ENCODE measurements around the gene LARGE1. TPM values are rescaled to one million over a fixed set of nuclear protein-coding genes. Genes with fewer than 3 reads are reported as not detected.

Gene LARGE1
- total and polyA plus RNA-seq, 2 donors (not counting 1 experiment from before 2014, with no cell fraction given): 14.1 to 19.2 TPM

DNA sequence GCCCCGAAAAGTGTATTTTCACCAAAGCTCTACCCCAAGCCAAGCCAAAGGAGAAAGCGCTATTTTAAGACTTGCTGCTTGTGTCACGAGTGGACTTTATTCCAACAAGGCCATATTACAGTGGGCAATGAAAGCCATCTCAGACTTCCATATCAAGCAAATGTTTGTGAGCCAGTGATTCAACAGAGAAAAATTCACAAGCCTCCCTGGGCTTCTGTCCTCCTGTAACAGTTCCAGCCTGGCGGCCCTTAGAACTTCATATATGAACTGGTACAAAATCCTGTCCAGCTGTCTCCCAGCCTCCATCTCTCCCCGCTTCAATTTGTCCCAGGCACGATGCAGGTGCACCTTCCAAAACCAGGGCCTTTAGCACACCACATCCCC lies 11.2 kb downstream of the LARGE1 start:
- H3K4me1 ChIP-seq (ENCODE audit: control insufficient read depth, extremely low read depth, insufficient read depth, low read length): no peaks in the 10 kb centered on the region
- H3K9me3 ChIP-seq (ENCODE audit: control insufficient read depth, insufficient read depth, low read depth, low read length): no peaks in the 10 kb centered on the region
- H3K4me2 ChIP-seq (ENCODE audit: extremely low read depth, insufficient read depth, low read length): peak overlapping the region; percentile 38
- no peak overlapping the region for H3K4me3 ChIP-seq (replicated peaks in 1 of 4; ENCODE audit: control extremely low read depth in 1 of 4, insufficient read depth in 1 of 4, low read depth in 3 of 4, low read length in 4 of 4)
- H3K27ac ChIP-seq (ENCODE audit: insufficient read depth, low read length): no peak overlapping the region
- no peak overlapping the region for H2AFZ ChIP-seq (ENCODE audit: low read length)
- H3K9ac ChIP-seq (ENCODE audit: insufficient read depth, low read length): no peak overlapping the region
- no peaks in the 10 kb centered on the region for H3K36me3 ChIP-seq (ENCODE audit: control insufficient read depth, insufficient read depth, low read length)
- peak; percentile 70 to 84 for DNase-seq (ENCODE audit: low read depth in 2 of 2)
- no peaks in the 10 kb centered on the region for H3K27me3 ChIP-seq (ENCODE audit: control insufficient read depth, insufficient read depth, low read length)
- TF ChIP-seq EZH2 (IDR thresholded peaks at IDR 0.05; ENCODE audit: low read length, missing control alignments): no peak
- TF ChIP-seq, protein P1, sequence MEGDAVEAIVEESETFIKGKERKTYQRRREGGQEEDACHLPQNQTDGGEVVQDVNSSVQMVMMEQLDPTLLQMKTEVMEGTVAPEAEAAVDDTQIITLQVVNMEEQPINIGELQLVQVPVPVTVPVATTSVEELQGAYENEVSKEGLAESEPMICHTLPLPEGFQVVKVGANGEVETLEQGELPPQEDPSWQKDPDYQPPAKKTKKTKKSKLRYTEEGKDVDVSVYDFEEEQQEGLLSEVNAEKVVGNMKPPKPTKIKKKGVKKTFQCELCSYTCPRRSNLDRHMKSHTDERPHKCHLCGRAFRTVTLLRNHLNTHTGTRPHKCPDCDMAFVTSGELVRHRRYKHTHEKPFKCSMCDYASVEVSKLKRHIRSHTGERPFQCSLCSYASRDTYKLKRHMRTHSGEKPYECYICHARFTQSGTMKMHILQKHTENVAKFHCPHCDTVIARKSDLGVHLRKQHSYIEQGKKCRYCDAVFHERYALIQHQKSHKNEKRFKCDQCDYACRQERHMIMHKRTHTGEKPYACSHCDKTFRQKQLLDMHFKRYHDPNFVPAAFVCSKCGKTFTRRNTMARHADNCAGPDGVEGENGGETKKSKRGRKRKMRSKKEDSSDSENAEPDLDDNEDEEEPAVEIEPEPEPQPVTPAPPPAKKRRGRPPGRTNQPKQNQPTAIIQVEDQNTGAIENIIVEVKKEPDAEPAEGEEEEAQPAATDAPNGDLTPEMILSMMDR (conservative IDR thresholded peaks at IDR 0.05 in 1 of 2, IDR thresholded peaks at IDR 0.05 in 1 of 2; ENCODE audit: low read depth in 1 of 2, low read length in 2 of 2): no peak
- no peaks in the 10 kb centered on the region for H4K20me1 ChIP-seq (ENCODE audit: control insufficient read depth, extremely low read depth, insufficient read depth, low read length)
- H3K79me2 ChIP-seq (ENCODE audit: control insufficient read depth, insufficient read depth, low read length): no peaks in the 10 kb centered on the region

DNA sequence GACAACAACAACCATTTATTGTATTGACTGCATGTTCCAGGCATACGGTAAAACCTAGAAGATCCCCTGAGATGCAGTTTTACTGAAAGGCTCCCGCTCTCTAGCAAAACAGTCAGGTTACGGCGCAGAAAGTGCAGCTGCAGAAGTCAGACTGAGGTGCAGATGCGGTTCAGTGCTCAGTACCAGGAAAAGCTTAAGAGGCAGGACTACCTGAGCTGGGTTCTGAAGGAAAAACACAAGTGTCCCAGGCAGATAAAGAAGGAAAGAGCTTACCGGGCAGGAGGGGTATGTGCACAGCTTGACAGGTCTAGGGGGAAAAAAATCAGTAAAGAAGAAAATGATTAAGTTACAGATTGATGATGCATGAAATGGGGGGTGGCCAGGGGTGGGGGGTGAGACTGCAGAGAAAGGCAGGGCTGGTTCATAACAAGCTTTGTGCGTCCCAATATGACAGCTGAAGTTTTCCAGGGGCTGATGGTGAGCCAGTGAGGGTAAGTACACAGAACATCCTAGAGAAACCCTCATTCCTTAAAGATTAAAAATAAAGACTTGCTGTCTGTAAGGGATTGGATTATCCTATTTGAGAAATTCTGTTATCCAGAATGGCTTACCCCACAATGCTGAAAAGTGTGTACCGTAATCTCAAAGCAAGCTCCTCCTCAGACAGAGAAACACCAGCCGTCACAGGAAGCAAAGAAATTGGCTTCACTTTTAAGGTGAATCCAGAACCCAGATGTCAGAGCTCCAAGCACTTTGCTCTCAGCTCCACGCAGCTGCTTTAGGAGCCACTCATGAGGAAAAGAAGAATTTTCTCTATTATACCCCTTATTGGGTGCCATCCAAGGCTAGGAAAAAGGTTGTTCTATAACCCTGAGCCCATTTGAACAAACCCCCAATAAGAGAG lies 11.9 kb downstream of the LARGE1 start:
- DNase-seq (ENCODE audit: low read depth in 2 of 2): no peak
- Histone ChIP-seq H2AFZ (ENCODE audit: low read length) (no peak overlapping the region), H3K4me3 (replicated peaks in 1 of 4; ENCODE audit: control extremely low read depth in 1 of 4, insufficient read depth in 1 of 4, low read depth in 3 of 4, low read length in 4 of 4) (no peak overlapping the region), H4K20me1 (ENCODE audit: control insufficient read depth, extremely low read depth, insufficient read depth, low read length) (no peaks in the 10 kb centered on the region), H3K36me3 (ENCODE audit: control insufficient read depth, insufficient read depth, low read length) (no peaks in the 10 kb centered on the region), H3K79me2 (ENCODE audit: control insufficient read depth, insufficient read depth, low read length) (no peaks in the 10 kb centered on the region), H3K4me2 (ENCODE audit: extremely low read depth, insufficient read depth, low read length) (peak overlapping the region; percentile 38), H3K27me3 (ENCODE audit: control insufficient read depth, insufficient read depth, low read length) (no peaks in the 10 kb centered on the region), H3K9ac (ENCODE audit: insufficient read depth, low read length) (no peak overlapping the region), H3K27ac (ENCODE audit: insufficient read depth, low read length) (no peak overlapping the region), H3K4me1 (ENCODE audit: control insufficient read depth, extremely low read depth, insufficient read depth, low read length) (no peaks in the 10 kb centered on the region), H3K9me3 (ENCODE audit: control insufficient read depth, insufficient read depth, low read depth, low read length) (no peaks in the 10 kb centered on the region)
- no peak for TF ChIP-seq EZH2 (IDR thresholded peaks at IDR 0.05; ENCODE audit: low read length, missing control alignments)
- TF ChIP-seq, protein P1 (conservative IDR thresholded peaks at IDR 0.05 in 1 of 2, IDR thresholded peaks at IDR 0.05 in 1 of 2; ENCODE audit: low read depth in 1 of 2, low read length in 2 of 2): no peak

DNA sequence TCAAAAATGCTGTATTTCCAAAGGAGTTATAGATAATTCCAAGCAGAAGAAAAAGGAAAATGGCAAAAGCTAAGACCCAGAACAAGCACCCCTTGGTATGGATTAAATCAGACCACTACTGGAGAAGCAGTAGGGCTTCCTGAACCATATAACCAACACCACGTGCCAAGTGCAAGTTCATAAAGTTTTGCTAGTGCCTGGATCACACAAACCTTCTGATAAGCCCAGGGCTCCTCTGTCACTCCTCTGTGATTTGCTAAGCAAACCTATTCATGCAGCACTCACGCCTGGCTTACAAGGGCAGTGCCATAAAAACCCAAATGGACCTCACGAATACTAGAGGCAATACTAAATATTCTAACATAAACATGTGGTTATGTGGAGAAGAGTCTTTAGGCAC lies 13.3 kb downstream of the LARGE1 start:
- TF ChIP-seq, protein P1 (conservative IDR thresholded peaks at IDR 0.05 in 1 of 2, IDR thresholded peaks at IDR 0.05 in 1 of 2; ENCODE audit: low read depth in 1 of 2, low read length in 2 of 2): no peak
- no peak for TF ChIP-seq EZH2 (IDR thresholded peaks at IDR 0.05; ENCODE audit: low read length, missing control alignments)
- H4K20me1 ChIP-seq (ENCODE audit: control insufficient read depth, extremely low read depth, insufficient read depth, low read length): no peaks in the 10 kb centered on the region
- no peak overlapping the region for H3K9ac ChIP-seq (ENCODE audit: insufficient read depth, low read length)
- no peak overlapping the region for H3K4me2 ChIP-seq (ENCODE audit: extremely low read depth, insufficient read depth, low read length)
- H2AFZ ChIP-seq (ENCODE audit: low read length): no peak overlapping the region
- no peak overlapping the region for H3K4me3 ChIP-seq (replicated peaks in 1 of 4; ENCODE audit: control extremely low read depth in 1 of 4, insufficient read depth in 1 of 4, low read depth in 3 of 4, low read length in 4 of 4)
- no peak overlapping the region for H3K27ac ChIP-seq (ENCODE audit: insufficient read depth, low read length)
- no peaks in the 10 kb centered on the region for H3K79me2 ChIP-seq (ENCODE audit: control insufficient read depth, insufficient read depth, low read length)
- H3K36me3 ChIP-seq (ENCODE audit: control insufficient read depth, insufficient read depth, low read length): no peaks in the 10 kb centered on the region
- no peaks in the 10 kb centered on the region for H3K9me3 ChIP-seq (ENCODE audit: control insufficient read depth, insufficient read depth, low read depth, low read length)
- H3K4me1 ChIP-seq (ENCODE audit: control insufficient read depth, extremely low read depth, insufficient read depth, low read length): no peaks in the 10 kb centered on the region
- DNase-seq (ENCODE audit: low read depth in 2 of 2): no peak
- H3K27me3 ChIP-seq (ENCODE audit: control insufficient read depth, insufficient read depth, low read length): no peaks in the 10 kb centered on the region

Measured in fibroblast of lung (primary cell).